ENCODE results near the gene KIF5A.

The KIF5A gene

DNA sequence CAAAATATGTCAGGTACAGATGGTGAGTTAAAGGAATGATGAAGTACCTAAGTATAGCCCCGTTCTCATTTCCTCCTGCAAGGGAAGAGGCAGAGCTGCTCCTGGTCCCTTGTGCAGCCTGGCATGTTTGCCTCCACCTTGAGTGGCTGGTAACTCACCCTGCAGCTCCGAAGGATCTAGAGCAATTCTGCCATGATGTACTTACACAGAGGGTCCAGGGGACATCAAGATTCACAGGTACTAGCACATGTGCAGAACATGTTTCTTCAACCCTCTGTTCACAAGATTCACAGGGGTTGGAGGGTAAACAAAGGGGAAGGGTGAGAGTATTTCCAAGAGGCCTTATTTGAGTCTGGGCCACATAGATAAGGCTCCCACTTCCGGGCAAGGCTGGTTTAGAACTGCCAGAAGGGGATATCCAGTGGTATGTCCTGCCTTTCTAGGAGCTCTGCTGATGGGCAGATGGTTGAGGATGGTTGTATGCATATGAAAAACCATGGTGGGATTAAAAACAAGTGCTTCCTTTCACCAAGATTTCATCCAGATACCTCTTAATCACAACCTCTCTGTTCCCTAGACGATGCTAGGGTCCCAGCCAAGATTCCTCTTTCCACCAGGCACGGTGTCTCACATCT, 10.6 kb upstream of the KIF5A start:
- Mint-ChIP-seq H3K27ac (no peak overlapping the region), H3K27me3 (ENCODE audit: low read depth) (no peaks in the 10 kb centered on the region), H3K4me1 (peaks cover 5% of the 10 kb centered on the region), H3K4me3 (no peak overlapping the region), H3K9me3 (no peaks in the 10 kb centered on the region), H3K36me3 (ENCODE audit: low read depth) (peaks cover 54% of the 10 kb centered on the region)
- TF ChIP-seq, protein P1, sequence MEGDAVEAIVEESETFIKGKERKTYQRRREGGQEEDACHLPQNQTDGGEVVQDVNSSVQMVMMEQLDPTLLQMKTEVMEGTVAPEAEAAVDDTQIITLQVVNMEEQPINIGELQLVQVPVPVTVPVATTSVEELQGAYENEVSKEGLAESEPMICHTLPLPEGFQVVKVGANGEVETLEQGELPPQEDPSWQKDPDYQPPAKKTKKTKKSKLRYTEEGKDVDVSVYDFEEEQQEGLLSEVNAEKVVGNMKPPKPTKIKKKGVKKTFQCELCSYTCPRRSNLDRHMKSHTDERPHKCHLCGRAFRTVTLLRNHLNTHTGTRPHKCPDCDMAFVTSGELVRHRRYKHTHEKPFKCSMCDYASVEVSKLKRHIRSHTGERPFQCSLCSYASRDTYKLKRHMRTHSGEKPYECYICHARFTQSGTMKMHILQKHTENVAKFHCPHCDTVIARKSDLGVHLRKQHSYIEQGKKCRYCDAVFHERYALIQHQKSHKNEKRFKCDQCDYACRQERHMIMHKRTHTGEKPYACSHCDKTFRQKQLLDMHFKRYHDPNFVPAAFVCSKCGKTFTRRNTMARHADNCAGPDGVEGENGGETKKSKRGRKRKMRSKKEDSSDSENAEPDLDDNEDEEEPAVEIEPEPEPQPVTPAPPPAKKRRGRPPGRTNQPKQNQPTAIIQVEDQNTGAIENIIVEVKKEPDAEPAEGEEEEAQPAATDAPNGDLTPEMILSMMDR (IDR thresholded peaks at IDR 0.05; ENCODE audit: unreplicated experiment in 3 of 3): no peak

DNA sequence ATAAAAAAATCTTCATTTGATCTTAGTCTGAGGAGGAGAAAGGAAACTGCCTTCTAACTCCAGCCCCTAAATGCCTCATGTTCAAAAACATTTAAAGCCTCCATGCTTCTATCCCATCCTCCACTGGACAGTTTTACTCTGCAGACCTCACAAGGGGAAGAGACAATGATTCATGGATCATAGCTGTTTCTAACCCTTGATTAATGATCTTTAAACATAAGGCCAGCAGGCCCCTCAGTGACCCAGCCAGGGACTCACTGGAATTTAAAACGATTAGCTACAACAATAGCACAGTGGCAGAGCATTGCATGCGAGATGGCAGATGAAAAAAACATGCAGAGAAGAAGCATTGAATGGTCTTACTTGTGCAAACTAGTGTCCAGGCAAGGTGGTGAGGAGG, 8.8 kb upstream of the KIF5A start:
- Mint-ChIP-seq H3K9me3 (no peaks in the 10 kb centered on the region), H3K27me3 (ENCODE audit: low read depth) (no peaks in the 10 kb centered on the region), H3K4me3 (peak overlapping the region in 1 of 3 experiments; percentile 44), H3K27ac (peak overlapping the region in 2 of 3 experiments; percentile 11 to 65), H3K4me1 (peaks cover 20% of the 10 kb centered on the region), H3K36me3 (ENCODE audit: low read depth) (peaks cover 39% of the 10 kb centered on the region)
- TF ChIP-seq, protein P1 (IDR thresholded peaks at IDR 0.05; ENCODE audit: unreplicated experiment in 3 of 3): no peak

DNA sequence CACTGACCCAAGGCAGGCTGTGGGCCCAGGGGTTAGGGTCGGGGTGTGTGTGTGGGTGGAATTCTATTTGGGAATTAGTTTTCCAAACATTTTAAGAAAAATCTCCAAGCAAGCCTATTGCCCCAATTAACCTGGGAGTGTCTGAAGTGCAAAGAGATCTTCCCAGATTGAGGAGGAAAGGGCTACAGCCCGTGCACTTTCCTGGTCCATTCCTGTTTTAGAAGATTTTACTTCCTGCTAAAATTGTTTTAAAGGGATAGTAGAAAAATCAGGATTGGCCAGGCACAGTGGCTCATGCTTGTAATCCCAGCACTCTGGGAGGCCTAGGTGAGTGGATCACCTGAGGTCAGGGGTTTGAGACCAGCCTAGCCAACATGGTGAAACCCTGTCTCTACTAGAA, 8.1 kb upstream of the KIF5A start:
- no peak overlapping the region for H3K27ac Mint-ChIP-seq
- H3K4me3 Mint-ChIP-seq: no peak overlapping the region
- H3K27me3 Mint-ChIP-seq (ENCODE audit: low read depth): no peaks in the 10 kb centered on the region
- TF ChIP-seq, protein P1 (IDR thresholded peaks at IDR 0.05; ENCODE audit: unreplicated experiment in 3 of 3): no peak
- no peaks in the 10 kb centered on the region for H3K9me3 Mint-ChIP-seq
- H3K4me1 Mint-ChIP-seq: peaks cover 23% of the 10 kb centered on the region
- H3K36me3 Mint-ChIP-seq (ENCODE audit: low read depth): peaks cover 32% of the 10 kb centered on the region

DNA sequence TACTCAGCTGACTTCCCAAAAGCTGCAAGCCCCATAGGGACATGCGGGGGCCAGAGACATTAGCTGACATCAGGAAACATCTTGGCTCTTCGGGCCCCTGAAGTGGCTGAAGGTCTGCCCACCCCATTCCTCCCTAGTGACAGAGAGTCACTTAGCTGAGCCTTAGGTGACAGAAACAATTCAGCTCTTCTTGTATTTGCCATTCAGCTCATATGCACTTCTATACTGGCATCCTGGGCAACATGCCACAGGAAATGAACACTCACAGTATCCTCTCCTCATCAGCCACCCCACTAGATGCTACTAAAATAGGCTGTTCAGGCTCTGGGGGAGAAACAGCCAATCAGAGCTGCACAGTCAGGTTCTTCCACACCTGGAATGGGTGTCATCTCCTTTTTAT, 6.3 kb upstream of the KIF5A start:
- Mint-ChIP-seq H3K27ac (no peak overlapping the region), H3K4me1 (peaks cover 29% of the 10 kb centered on the region), H3K9me3 (no peaks in the 10 kb centered on the region), H3K27me3 (ENCODE audit: low read depth) (peaks cover 18% of the 10 kb centered on the region), H3K36me3 (ENCODE audit: low read depth) (peaks cover 17% of the 10 kb centered on the region), H3K4me3 (no peak overlapping the region)
- TF ChIP-seq, protein P1 (IDR thresholded peaks at IDR 0.05; ENCODE audit: unreplicated experiment in 3 of 3): no peak

DNA sequence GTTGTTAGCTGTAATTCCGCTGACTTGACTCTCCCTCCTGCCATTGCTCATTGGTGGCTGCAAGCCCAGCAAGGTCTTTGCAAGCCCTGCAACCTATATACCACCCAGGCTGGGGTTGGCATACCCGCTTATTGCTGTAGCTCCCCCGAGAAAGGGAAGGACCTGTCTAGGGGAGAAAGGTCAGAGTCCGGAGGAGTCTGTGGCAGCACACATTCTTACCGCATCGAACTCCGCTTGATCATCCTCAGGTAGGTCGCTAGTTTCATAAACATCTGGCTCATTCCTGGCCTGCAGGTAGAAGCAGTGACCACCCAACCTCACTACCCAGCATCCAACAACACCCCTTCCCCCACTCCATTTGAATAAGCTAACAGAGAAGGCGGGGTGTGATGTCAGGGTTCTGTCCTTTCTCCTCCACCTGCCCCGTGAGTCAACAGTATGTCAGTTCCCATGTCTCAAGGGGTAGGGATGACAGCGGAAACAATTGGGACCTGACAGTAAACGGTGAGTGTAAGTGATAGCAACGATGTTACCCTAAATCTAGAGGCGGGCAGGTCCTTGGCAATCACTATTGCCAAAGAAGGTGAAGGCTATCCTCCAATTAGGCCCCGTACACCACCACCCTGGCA, 3.9 kb upstream of the KIF5A start:
- peak overlapping the region; percentile 96 to 100 (median 98) for H3K4me3 Mint-ChIP-seq
- H3K9me3 Mint-ChIP-seq: no peaks in the 10 kb centered on the region
- peaks cover 41% of the 10 kb centered on the region for H3K27me3 Mint-ChIP-seq (ENCODE audit: low read depth)
- peak overlapping the region; percentile 46 to 91 (median 89) for H3K27ac Mint-ChIP-seq
- peaks cover 28% of the 10 kb centered on the region for H3K4me1 Mint-ChIP-seq
- H3K36me3 Mint-ChIP-seq (ENCODE audit: low read depth): peaks cover 4% of the 10 kb centered on the region
- TF ChIP-seq, protein P1 (IDR thresholded peaks at IDR 0.05; ENCODE audit: unreplicated experiment in 3 of 3): no peak
